Kidney glomerular epithelial cell (primary cell): ENCODE data around the gene ESRP2.

Experiments used
- DNase-seq: peaks from one replicate; lab custom pipeline; 2025; lab: John Stamatoyannopoulos, UW

The ESRP2 gene

GRCh38 chr16:68263559-68264127 is 27.7 kb upstream of the ESRP2 start:
- DNase-seq = no peak

GRCh38 chr16:68259007-68259825 is 23.3 kb upstream of the ESRP2 start:
- DNase-seq = no peak

- peak; percentile 100 for DNase-seq
Measured at GRCh38 chr16:68257906-68258800, 22.2 kb upstream of the ESRP2 start.

- DNase-seq = no peak
Measured at GRCh38 chr16:68257251-68257905, 21.5 kb upstream of the ESRP2 start.

- DNase-seq = no peak
Measured at GRCh38 chr16:68255712-68256111, 19.8 kb upstream of the ESRP2 start.

- no peak for DNase-seq
Measured at GRCh38 chr16:68253721-68254120, 17.8 kb upstream of the ESRP2 start.

- no peak for DNase-seq
Measured at GRCh38 chr16:68252383-68252782, 16.5 kb upstream of the ESRP2 start.

- DNase-seq = no peak
Measured at GRCh38 chr16:68251832-68252231, 15.9 kb upstream of the ESRP2 start.

- no peak for DNase-seq
Measured at GRCh38 chr16:68250951-68251350, 15.0 kb upstream of the ESRP2 start.

GRCh38 chr16:68249371-68249770 is 13.4 kb upstream of the ESRP2 start:
- DNase-seq = no peak

- no peak for DNase-seq
Measured at GRCh38 chr16:68247932-68248331, 12.0 kb upstream of the ESRP2 start.

- no peak for DNase-seq
Measured at GRCh38 chr16:68247400-68247799, 11.5 kb upstream of the ESRP2 start.

GRCh38 chr16:68246666-68247065 is 10.7 kb upstream of the ESRP2 start:
- no peak for DNase-seq

GRCh38 chr16:68246121-68246520 is 10.2 kb upstream of the ESRP2 start:
- no peak for DNase-seq

- peak; percentile 85 for DNase-seq
Measured at GRCh38 chr16:68244903-68245853, 9.3 kb upstream of the ESRP2 start, which contains the start of gene PLA2G15. Gene PLA2G15 (plus strand): TSS chr16:68245373. CDS start chr16:68245427, 54 bp downstream.

GRCh38 chr16:68244481-68244902 is 8.6 kb upstream of the ESRP2 start:
- no peak for DNase-seq

GRCh38 chr16:68242926-68243858 is 7.3 kb upstream of the ESRP2 start:
- DNase-seq = no peak

- DNase-seq = no peak
Measured at GRCh38 chr16:68242085-68242484, 6.2 kb upstream of the ESRP2 start.

GRCh38 chr16:68238029-68238345 is 2.1 kb upstream of the ESRP2 start:
- DNase-seq = no peak
